GM19463 (cell line): ENCODE data around the gene RIC1.
"Not testable (repeated sequence)": the region's sequence is repeated elsewhere in the genome, so short reads cannot be mapped to it uniquely, and the experiment has no call there.

Experiments used
- ATAC-seq: cut with Tn5 transposase; IDR thresholded peaks from one replicate; pipeline ENCODE4 v1.9.1; 2021; ENCODE audit warnings: mild to moderate bottlenecking, moderate library complexity; ENCODE audit not compliant: unreplicated experiment

Gene RIC1

GRCh38 chr9:5667391-5667790 is 38.5 kb downstream of the RIC1 start:
- ATAC-seq: no peak

GRCh38 chr9:5670079-5670478 is 41.2 kb downstream of the RIC1 start:
- no peak for ATAC-seq

DNA sequence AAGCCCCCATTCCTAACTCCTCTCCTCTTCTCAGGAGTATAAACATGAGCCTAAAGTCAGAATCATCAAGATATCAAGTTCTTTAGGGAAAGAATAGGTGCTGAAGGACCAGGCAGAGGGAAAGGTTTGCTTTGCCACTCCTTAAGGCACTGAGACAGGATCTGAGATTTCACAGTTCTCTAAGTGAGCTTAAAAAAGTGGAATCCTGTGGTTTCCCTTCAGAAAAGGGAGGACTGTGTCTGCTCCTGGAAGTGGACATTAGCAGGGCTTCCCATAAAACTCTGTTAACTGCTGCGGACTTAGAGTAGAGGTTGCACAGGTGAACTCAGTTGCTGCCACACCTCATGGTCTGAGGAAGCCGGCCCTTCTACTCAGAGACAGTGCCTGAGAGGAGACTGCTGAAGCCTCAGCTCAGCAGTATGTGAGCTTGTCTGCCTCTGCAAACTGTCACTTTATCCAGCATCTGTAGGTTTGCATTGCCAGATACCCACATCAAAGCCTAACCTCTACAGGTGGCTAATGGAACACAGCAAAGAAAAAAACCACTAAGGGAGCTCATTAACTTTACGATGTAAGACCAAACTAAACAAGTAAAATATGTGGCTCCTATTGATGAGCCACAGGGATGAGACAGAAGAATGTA is 42.9 kb downstream of the RIC1 start:
- ATAC-seq: no peak

- not testable (repeated sequence) for ATAC-seq
Measured at GRCh38 chr9:5675046-5675445, 46.1 kb downstream of the RIC1 start.

GRCh38 chr9:5683591-5683990 is 54.7 kb downstream of the RIC1 start:
- ATAC-seq: not testable (repeated sequence)

DNA sequence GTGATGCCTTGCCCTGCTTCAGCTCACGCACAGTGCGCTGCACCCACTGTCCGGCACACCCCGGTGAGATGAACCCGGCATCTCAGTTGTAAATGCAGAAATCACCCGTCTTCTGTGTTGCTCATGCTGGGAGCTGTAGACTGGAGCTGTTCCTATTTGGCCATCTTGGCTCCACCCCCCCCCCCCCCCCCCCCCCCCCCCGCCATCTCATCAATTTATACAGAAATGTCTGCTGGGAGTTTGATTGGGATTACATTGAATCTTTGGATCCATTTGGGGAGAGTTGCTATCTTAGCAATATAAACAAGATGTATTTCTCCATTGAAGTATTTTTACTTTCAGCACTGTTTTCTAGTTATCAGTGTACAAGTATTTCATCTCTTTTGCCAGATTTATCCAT is 55.2 kb downstream of the RIC1 start:
- no peak for ATAC-seq

- no peak for ATAC-seq
Measured at GRCh38 chr9:5688109-5688508, 59.2 kb downstream of the RIC1 start.

DNA sequence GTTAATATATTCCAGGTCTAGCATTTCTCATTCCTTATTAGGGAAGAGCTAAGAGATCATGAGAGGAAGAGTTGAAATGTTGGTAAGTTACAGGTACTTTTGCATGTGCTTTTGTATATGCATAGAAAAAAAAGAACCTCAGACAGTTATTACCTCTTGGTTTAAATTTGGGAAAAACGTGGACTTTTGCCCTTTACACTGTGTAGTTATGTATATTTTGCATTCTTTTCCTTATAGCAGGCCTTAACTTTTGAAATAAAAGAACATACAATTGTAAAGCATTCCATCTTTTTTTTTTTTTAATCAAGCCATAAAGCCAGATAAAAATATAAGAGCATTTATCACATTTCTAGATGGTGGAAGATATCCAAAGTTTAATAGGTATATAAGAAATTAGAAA is 61.4 kb downstream of the RIC1 start:
- ATAC-seq: no peak

DNA sequence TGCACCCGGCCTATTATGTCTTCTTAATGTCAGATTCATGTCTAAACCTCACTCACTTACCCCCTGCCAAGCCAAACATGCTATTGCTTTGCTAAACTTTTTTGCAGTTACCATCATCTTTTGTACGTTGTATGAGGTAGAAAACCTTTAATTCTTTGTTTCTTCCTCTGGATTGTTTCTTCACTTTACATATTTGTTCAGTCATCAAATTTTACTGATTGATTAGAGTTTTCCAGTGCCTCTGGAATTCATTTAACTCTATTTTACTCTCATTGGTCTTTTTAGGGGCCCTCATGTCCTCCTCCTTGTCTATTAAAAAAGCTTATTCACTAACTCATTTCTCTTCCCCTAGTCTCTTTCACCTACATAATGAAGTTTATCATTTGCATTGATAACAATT is 67.0 kb downstream of the RIC1 start:
- no peak for ATAC-seq

- peak; percentile 69 for ATAC-seq
Measured at GRCh38 chr9:5696884-5697283, 68.0 kb downstream of the RIC1 start.

- no peak for ATAC-seq
Measured at GRCh38 chr9:5698004-5698403, 69.1 kb downstream of the RIC1 start.

- no peak for ATAC-seq
Measured at GRCh38 chr9:5698810-5699556, 70.1 kb downstream of the RIC1 start.

DNA sequence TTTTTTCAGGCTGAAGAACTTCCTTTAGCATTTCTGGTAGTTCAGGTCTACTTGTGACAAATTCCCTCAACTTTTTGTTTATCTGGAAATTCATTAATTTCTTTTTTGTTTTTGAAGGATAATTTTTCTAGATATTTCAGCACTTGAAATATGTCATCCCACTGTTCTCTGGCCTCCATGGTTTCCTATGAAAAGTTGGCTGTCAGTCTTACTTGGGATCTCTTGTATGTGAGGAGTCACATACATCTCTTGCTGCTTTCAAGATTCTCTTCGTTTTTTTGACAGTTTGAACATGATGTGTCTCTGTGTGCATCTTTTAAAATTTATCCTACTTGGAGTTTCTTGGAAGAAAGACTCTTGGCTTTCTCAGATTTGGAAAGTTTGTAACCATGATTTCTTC is 79.5 kb downstream of the RIC1 start:
- no peak for ATAC-seq

- ATAC-seq: no peak
Measured at GRCh38 chr9:5712651-5713390, 83.9 kb downstream of the RIC1 start.

GRCh38 chr9:5714501-5715401 is 85.8 kb downstream of the RIC1 start:
- no peak for ATAC-seq

DNA sequence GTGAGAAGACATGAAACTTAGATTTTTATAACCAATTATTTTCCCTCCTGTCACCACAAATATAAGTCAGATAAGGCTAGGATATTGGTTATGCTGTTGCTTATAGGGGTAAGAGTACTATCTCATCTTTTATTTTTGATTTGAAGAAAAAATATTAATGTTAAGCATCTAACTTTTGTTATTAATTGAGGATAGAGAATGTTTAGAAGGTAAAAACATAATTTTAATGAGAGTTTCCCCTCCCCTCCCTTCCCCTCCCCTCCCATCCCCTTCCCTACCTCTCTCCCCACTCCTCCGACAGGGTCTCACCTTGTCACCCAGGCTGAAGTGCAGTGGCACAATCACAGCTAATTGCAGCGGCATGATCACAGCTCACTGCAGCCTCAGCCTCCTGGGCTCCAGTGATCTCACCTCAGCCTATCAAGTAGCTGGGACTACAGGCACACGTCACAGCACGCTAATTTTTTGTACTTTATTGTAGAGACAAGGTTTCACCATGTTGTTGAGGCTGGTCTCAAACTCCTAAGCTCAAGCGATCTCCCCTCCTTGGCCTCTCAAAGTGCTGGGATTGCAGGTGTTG is 86.7 kb downstream of the RIC1 start:
- ATAC-seq: no peak

GRCh38 chr9:5717434-5717833 is 88.5 kb downstream of the RIC1 start:
- not testable (repeated sequence) for ATAC-seq

DNA sequence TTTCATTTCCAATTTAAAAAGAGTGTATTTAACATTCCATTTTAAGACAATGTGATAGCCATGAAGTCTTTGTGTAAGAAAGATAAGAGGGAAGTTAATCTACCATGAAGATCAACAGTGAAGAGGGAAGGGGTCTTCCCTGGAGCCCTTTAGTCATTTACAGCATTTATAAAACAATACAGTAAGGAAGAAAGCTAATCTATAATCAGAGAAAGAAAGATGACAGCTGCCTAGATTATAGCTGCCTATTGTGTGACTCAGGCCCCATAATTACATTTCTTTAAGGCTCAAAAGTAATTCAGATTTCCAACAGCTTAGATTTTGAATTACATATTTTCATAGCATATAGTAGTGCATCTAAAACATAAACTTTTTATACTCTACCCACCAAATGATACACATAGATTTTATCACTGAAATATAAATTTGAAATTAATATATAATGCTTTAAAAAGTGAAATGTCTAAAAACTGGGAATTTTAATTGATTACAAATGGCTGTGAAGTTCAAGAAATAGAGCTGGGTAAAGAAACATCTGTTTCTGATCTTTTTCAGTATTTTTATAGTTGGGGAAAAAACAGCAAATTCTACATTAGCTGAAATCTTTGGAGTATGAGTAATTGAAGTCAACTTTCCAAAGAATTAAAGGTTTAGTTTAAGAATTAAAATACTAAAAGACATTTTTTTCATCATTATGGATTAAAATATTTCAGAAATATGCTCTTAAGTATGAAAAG is 89.6 kb downstream of the RIC1 start:
- no peak for ATAC-seq

DNA sequence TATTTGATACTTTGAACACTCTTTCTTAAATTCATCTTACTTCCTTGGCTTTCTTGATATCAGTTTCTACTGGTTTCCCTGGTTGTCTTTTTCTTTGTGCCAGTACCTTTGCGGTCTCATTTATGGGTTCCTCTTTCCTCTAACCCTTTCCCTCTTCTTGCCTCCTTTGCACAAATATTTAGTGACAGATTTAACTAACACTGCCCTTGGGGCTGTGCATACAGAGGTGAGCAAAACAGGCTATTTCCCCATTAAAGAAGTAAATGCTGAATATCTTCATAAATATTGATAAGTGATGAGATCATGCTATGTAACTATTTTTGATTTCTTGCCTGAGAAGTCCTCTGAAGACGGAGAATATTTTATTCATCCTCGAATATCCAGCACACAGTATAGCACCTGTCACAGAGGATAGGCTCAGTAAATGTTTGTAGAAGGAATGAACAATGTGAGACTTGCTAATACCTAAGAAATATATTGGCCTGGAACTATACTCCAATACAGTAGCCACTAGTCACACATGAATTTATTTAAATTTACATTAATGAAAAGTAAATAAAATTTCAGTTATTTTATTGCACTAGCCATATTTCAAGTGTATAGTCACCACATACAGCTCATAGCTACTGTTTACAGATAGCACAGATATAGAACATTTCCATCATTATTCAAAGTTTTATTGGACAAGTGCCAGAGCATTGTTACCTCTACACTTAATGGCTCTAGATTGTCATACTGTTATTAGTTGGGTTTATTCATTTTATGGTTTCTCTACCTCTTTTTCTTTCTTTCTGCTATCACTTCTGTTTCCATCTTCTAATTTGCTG is 90.4 kb downstream of the RIC1 start:
- no peak for ATAC-seq
